Endodermal cell (in vitro differentiated cells): ENCODE data around the gene TNFSF8. TPM values are rescaled to one million over a fixed set of nuclear protein-coding genes. Genes with fewer than 3 reads are reported as not detected.

Experiments
- DNase-seq: peaks from one replicate; pipeline ENCODE4 v3.0.0-alpha.2; 2017
- H3K27ac ChIP-seq: 2 replicates; pipeline ENCODE4 v1.5.1; 2013; ENCODE audit warnings: mild to moderate bottlenecking, low read depth, low read length, moderate library complexity
- H3K27me3 ChIP-seq: 2 replicates; pipeline ENCODE4 v1.6.1; 2013; ENCODE audit warnings: mild to moderate bottlenecking, low read length, moderate library complexity; ENCODE audit not compliant: insufficient read depth, control insufficient read depth, poor library complexity, severe bottlenecking
- H3K36me3 ChIP-seq: 2 replicates; pipeline ENCODE4 v1.7.0; 2013; ENCODE audit warnings: mild to moderate bottlenecking, low read length, moderate library complexity; ENCODE audit not compliant: control insufficient read depth, insufficient read depth
- H3K4me1 ChIP-seq: one replicate; pipeline ENCODE4 v1.7.0; 2013; ENCODE audit warnings: low read length; ENCODE audit not compliant: control insufficient read depth, insufficient read depth
- H3K4me3 ChIP-seq: 2 replicates; pipeline ENCODE4 v1.5.1; 2013; ENCODE audit warnings: mild to moderate bottlenecking, low read length, moderate library complexity
- H3K9ac ChIP-seq: 2 replicates; pipeline ENCODE4 v1.6.1; 2013; ENCODE audit warnings: mild to moderate bottlenecking, low read length, moderate library complexity; ENCODE audit not compliant: poor library complexity, severe bottlenecking; ENCODE audit errors: extremely low read depth
- H3K9me3 ChIP-seq: 2 replicates; pipeline ENCODE4 v1.6.1; 2013; ENCODE audit warnings: mild to moderate bottlenecking, low read length, moderate library complexity; ENCODE audit not compliant: control insufficient read depth
- H3K27ac Mint-ChIP-seq: 2 replicates; pipeline ENCODE4 v1.8.0; 2020; ENCODE audit warnings: mixed read lengths
- H3K27me3 Mint-ChIP-seq: 2 replicates; pipeline ENCODE4 v1.8.0; 2021; ENCODE audit warnings: mild to moderate bottlenecking, mixed read lengths; ENCODE audit not compliant: insufficient read depth
- H3K36me3 Mint-ChIP-seq: 2 replicates; pipeline ENCODE4 v1.8.0; 2020; ENCODE audit warnings: low read depth, mixed read lengths
- H3K4me1 Mint-ChIP-seq: 2 replicates; pipeline ENCODE4 v1.8.0; 2020; ENCODE audit warnings: mixed read lengths
- H3K4me3 Mint-ChIP-seq: 2 replicates; pipeline ENCODE4 v1.8.0; 2020; ENCODE audit warnings: mild to moderate bottlenecking, moderate library complexity, mixed read lengths
- H3K9me3 Mint-ChIP-seq: 2 replicates; pipeline ENCODE4 v1.8.0; 2020; ENCODE audit warnings: mild to moderate bottlenecking, mixed read lengths
- WGBS, 2 experiments: methylation state at CpG; one replicate each; pipeline versions ENCODE4 v1.1.5 to v1.1.7; 2013; ENCODE audit warnings: missing lambda C conversion rate in 2 of 2, mixed read lengths in 1 of 2; ENCODE audit not compliant: insufficient coverage in 1 of 2, insufficient read length in 1 of 2; 5-methylcytosine and 5-hydroxymethylcytosine counted together
- long read RNA-seq, 4 experiments: library from polyadenylated mRNA in 2 of 4; library from RNA in 1 of 4; library from capped mRNA in 1 of 4; stranded (forward) in 3 of 4; unstranded in 1 of 4; transcript quantifications; one replicate each; pipeline ENCODE4 v2.0.0, GENCODE V29; 2020 to 2021; ENCODE audit warnings: inconsistent platforms in 1 of 4
- polyA plus RNA-seq, 2 experiments: library from polyadenylated mRNA; stranded (reverse); fragments of 50-300 nt; gene quantifications; one replicate each; pipeline ENCODE4 v1.2.3, GENCODE V29; 2013
- total RNA-seq, 2 donors: library from RNA; stranded (reverse); fragmentation: NEBNext Ultra II Directional in 1 of 2; extraction: Animal tissue kit (Norgen Biotek cat#: 25700) in 1 of 2; gene quantifications; 2 replicates in 1 of 2; 3 replicates in 1 of 2; pipeline ENCODE4 v1.2.1, GENCODE V29; 2021
- TF ChIP-seq, protein P1 (sequence below): fragments of 200-600 bp; sonication (generic); conservative IDR thresholded peaks from 2 replicates; pipeline ENCODE4 v1.5.0; 2021; ENCODE audit warnings: antibody characterized with exemption, mild to moderate bottlenecking

TNFSF8 gene, protein sequence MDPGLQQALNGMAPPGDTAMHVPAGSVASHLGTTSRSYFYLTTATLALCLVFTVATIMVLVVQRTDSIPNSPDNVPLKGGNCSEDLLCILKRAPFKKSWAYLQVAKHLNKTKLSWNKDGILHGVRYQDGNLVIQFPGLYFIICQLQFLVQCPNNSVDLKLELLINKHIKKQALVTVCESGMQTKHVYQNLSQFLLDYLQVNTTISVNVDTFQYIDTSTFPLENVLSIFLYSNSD
- total RNA-seq, result not detected
- not detected for polyA plus RNA-seq (2013, experiment 1 of 2)
- polyA plus RNA-seq (2013, experiment 2 of 2), result not detected
- long read RNA-seq, experiment 1, result 0 reads
- long read RNA-seq, experiment 2, result 0 reads
- long read RNA-seq, experiment 3, result 0 reads
- long read RNA-seq, experiment 4, result 0 reads

DNA sequence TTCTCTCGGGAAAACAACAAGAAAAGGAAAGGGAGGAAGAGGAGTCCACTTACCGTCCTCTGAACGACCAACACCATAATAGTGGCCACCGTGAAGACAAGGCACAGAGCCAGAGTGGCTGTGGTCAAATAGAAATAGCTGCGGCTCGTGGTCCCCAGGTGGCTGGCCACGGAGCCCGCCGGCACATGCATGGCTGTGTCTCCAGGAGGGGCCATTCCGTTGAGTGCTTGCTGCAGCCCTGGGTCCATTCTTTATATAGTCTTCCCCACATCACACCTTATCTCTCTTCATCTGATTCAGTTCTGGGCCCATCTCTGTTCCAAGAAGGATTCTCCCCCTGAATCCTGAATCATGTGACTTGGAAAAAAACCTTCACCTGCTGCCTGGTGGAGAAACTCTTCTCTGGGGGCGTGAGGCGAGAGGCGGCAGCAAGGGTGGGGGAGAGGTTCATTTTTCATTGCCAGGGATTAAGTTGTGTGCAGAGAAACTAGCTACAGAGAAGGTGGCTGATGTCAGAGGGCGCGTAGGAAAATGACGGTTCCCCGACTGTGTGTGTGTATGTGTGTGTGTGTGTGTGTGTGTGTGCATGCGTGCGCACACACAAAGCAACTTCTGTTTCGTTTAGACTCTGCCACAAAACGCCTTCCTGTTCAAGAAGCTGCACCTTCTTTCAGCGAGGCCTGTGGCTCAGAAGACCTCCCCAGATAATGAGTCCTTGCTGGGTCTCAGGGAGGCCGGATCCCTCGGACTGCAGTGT lies at the start of gene TNFSF8:
TSS of gene TNFSF8 (minus strand) at position 536 of the 757 bp plus-strand sequence. CDS start at position 248, 288 bp downstream.
- Histone ChIP-seq H3K9me3 (no peaks in the 10 kb centered on the region), H3K27ac (no peak within 1 kb of the TSS), H3K27me3 (peaks cover 42% of the 10 kb centered on the region), H3K4me1 (peaks cover 17% of the 10 kb centered on the region), H3K9ac (no peak within 1 kb of the TSS), H3K4me3 (no peak within 1 kb of the TSS), H3K36me3 (no peaks in the 10 kb centered on the region)
- H3K27ac Mint-ChIP-seq, result no peak within 1 kb of the TSS
- no peaks in the 10 kb centered on the region for H3K9me3 Mint-ChIP-seq
- WGBS, 2 experiments, result 94% methylated on average over 19 to 24 of the region's 24 CpGs
- no peak for DNase-seq
- peaks cover 85% of the 10 kb centered on the region for H3K27me3 Mint-ChIP-seq
- H3K4me3 Mint-ChIP-seq, result no peak within 1 kb of the TSS
- TF ChIP-seq, protein P1, sequence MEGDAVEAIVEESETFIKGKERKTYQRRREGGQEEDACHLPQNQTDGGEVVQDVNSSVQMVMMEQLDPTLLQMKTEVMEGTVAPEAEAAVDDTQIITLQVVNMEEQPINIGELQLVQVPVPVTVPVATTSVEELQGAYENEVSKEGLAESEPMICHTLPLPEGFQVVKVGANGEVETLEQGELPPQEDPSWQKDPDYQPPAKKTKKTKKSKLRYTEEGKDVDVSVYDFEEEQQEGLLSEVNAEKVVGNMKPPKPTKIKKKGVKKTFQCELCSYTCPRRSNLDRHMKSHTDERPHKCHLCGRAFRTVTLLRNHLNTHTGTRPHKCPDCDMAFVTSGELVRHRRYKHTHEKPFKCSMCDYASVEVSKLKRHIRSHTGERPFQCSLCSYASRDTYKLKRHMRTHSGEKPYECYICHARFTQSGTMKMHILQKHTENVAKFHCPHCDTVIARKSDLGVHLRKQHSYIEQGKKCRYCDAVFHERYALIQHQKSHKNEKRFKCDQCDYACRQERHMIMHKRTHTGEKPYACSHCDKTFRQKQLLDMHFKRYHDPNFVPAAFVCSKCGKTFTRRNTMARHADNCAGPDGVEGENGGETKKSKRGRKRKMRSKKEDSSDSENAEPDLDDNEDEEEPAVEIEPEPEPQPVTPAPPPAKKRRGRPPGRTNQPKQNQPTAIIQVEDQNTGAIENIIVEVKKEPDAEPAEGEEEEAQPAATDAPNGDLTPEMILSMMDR, result peak; percentile 13
- H3K4me1 Mint-ChIP-seq, result peaks cover 52% of the 10 kb centered on the region
- H3K36me3 Mint-ChIP-seq, result no peaks in the 10 kb centered on the region

DNA sequence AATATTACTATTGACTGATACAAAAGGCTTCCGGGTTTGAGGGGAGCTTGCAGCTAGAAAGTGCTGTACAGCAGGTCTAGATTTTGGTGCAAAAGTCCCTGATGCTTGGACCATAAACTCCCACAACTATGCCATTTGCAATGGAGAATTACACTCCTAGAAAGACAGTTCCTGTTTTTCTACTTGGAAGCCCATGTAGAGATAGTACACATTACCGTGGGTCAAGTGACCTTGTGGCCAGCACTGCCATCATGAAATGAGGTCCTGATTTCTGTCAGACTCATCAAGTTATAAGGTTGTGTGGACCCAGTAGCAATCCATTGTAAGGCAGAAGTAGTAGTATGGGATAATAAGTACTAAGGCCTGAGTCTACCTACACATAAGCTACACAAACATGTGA lies 42.8 kb upstream of the TNFSF8 start:
- WGBS, 2 experiments, result 67 to 93% methylated on average over 1 to 2 of the region's 2 CpGs
- peaks cover 10% of the 10 kb centered on the region for H3K27me3 Mint-ChIP-seq

DNA sequence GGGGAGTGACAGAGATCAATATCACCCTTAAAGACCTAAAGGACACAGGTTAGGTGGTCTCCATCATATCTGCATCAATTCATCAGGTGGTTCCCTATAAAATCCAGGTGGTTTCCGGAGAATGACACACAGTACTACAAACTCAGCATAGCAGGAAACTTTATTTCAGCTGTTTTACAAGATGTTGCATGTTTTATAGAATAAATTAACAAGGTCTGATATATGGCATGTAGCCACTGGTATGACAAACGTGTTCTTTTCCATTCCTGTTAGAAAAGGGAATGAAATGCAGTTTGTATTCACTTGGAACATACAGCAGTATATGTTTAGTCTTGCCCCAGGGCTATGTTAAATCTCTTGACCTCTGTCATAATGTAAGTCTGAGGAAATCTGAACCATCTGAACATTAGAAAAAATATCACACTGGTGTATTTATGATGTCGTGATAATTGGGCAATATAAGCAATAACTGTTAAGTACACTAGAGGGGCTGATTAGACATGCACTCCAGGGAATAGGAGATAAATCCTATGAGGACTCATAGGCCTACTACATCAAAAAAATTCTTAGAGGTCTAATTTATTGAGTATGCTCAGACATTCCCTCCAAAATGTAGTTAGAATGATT lies 42.2 kb upstream of the TNFSF8 start:
- H3K4me3 Mint-ChIP-seq, result no peak overlapping the region
- H3K4me3 ChIP-seq, result no peak overlapping the region
- no peaks in the 10 kb centered on the region for H3K27me3 ChIP-seq
- H3K27me3 Mint-ChIP-seq, result peaks cover 7% of the 10 kb centered on the region
- 95 to 97% methylated on average over 2 to 3 of the region's 3 CpGs for WGBS, 2 experiments
- no peak for DNase-seq
- H3K36me3 ChIP-seq, result no peaks in the 10 kb centered on the region
- H3K4me1 Mint-ChIP-seq, result peaks cover 24% of the 10 kb centered on the region
- TF ChIP-seq, protein P1, result no peak
- H3K27ac ChIP-seq, result no peak overlapping the region
- no peak overlapping the region for H3K27ac Mint-ChIP-seq
- no peak overlapping the region for H3K9ac ChIP-seq
- H3K4me1 ChIP-seq, result peaks cover 7% of the 10 kb centered on the region
- peaks cover 5% of the 10 kb centered on the region for H3K9me3 Mint-ChIP-seq
- H3K36me3 Mint-ChIP-seq, result no peaks in the 10 kb centered on the region
- no peaks in the 10 kb centered on the region for H3K9me3 ChIP-seq

More for the DNA sequence above, 42.8 kb upstream of the TNFSF8 start:
- H3K4me3 ChIP-seq, result no peak overlapping the region
- H3K9me3 ChIP-seq, result no peaks in the 10 kb centered on the region
- no peak overlapping the region for H3K9ac ChIP-seq
- Mint-ChIP-seq H3K4me1 (peaks cover 20% of the 10 kb centered on the region), H3K9me3 (peaks cover 5% of the 10 kb centered on the region), H3K4me3 (no peak overlapping the region), H3K36me3 (no peaks in the 10 kb centered on the region), H3K27ac (no peak overlapping the region)
- H3K27me3 ChIP-seq, result no peaks in the 10 kb centered on the region
- peaks cover 6% of the 10 kb centered on the region for H3K4me1 ChIP-seq
- H3K27ac ChIP-seq, result no peak overlapping the region
- DNase-seq, result no peak
- no peaks in the 10 kb centered on the region for H3K36me3 ChIP-seq
- TF ChIP-seq, protein P1, result no peak
